Ascending aorta (tissue), 2 donors: ENCODE measurements around the gene A2ML1. TPM values are rescaled to one million over a fixed set of nuclear protein-coding genes. Genes with fewer than 3 reads are reported as not detected.

Source experiments
- DNase-seq, 2 donors: peaks; one replicate each; pipeline ENCODE4 v3.0.0-alpha.2; 2019; ENCODE audit warnings: low spot score in 2 of 2
- H3K27ac ChIP-seq, 2 donors: fragments of 200-600 bp; sonication (generic); one replicate each; pipeline ENCODE4 v1.5.1; 2016 to 2017; ENCODE audit warnings: mild to moderate bottlenecking in 1 of 2
- H3K27me3 ChIP-seq: fragments of 200-600 bp; sonication (generic); one replicate; pipeline ENCODE4 v1.5.1; 2017
- H3K36me3 ChIP-seq, 2 donors: fragments of 200-600 bp; sonication (generic); one replicate each; pipeline ENCODE4 v1.5.1; 2016
- H3K4me1 ChIP-seq, 2 donors: fragments of 200-600 bp; sonication (generic); one replicate each; pipeline ENCODE4 v1.5.1; 2016 to 2017; ENCODE audit warnings: mild to moderate bottlenecking in 1 of 2
- H3K4me3 ChIP-seq, 2 donors: fragments of 200-600 bp; sonication (generic); one replicate each; pipeline ENCODE4 v1.5.1; 2016 to 2017; ENCODE audit warnings: mild to moderate bottlenecking in 1 of 2
- H3K9me3 ChIP-seq, 2 donors: fragments of 200-600 bp; sonication (generic); one replicate each; pipeline ENCODE4 v1.5.1; 2016
- intact Hi-C: fragments of 100-400 bp; cut with DNase I; formaldehyde crosslinking; loops from one replicate; pipeline ENCODE4 v1.15.1; 2023
- total RNA-seq: library from RNA; depleted of rRNA; stranded (reverse); fragments of >200 nt; gene quantifications from one replicate; pipeline ENCODE4 v1.1.0, GENCODE V29; 2016
- TF ChIP-seq, protein P1 (sequence below), 3 experiments: fragments of 200-600 bp in 2 of 3; fragments of 450-650 bp in 1 of 3; sonication (generic) in 2 of 3; IDR thresholded peaks; one replicate each; pipeline ENCODE4 v1.5.1; 2016 to 2019; ENCODE audit warnings: antibody characterized with exemption in 3 of 3, mild to moderate bottlenecking in 1 of 3, moderate library complexity in 1 of 3

A2ML1 gene
- total RNA-seq, 1 donor from 2014 or later: not detected

DNA sequence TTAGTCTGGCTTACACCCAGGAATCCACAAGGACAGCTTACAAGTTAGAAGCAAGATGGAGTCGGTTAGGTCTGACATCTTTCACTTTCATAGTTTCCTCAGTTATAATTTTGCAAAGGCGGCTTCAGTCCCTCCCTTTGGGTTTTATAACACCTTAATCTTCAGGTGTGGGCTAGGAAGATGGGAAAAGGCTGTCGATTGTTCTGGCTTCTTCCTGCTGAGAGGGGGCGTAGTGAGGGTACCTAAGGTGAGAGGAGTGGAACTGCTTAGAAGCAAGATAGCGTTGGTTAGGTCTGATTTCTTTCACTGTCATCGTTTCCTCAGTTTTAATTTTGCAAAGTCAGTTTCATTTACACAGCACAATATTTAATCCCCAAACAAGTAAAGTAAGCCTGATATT, 10.1 kb downstream of the A2ML1 start:
- Histone ChIP-seq H3K4me1 (no peaks in the 10 kb centered on the region), H3K36me3 (no peaks in the 10 kb centered on the region), H3K9me3 (no peaks in the 10 kb centered on the region), H3K4me3 (no peak overlapping the region), H3K27ac (no peak overlapping the region), H3K27me3 (no peaks in the 10 kb centered on the region)
- TF ChIP-seq, protein P1, sequence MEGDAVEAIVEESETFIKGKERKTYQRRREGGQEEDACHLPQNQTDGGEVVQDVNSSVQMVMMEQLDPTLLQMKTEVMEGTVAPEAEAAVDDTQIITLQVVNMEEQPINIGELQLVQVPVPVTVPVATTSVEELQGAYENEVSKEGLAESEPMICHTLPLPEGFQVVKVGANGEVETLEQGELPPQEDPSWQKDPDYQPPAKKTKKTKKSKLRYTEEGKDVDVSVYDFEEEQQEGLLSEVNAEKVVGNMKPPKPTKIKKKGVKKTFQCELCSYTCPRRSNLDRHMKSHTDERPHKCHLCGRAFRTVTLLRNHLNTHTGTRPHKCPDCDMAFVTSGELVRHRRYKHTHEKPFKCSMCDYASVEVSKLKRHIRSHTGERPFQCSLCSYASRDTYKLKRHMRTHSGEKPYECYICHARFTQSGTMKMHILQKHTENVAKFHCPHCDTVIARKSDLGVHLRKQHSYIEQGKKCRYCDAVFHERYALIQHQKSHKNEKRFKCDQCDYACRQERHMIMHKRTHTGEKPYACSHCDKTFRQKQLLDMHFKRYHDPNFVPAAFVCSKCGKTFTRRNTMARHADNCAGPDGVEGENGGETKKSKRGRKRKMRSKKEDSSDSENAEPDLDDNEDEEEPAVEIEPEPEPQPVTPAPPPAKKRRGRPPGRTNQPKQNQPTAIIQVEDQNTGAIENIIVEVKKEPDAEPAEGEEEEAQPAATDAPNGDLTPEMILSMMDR (IDR thresholded peaks at IDR 0.05): no peak
- intact Hi-C loops: no loop called here
- DNase-seq: no peak

DNA sequence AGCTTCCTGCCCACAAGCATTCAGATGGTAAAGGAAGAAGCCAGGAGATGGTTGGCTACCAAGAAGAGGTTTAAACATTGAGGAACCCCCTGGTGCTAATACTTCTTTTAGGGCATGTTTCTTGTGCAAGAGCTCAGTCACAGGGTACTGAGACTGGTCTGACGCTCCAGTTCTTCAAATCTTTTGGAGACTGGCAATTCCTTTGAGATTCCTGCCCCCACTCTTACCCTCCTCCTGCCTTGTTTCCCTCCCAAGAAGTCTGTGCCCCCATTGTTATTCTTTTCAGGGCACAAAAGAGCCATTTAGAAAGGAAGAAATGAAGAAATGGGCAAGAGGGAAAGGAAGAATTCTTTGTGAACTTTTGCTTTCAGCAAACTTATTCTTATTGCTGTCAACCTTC, 11.8 kb downstream of the A2ML1 start:
- Histone ChIP-seq H3K36me3 (no peaks in the 10 kb centered on the region), H3K4me1 (no peaks in the 10 kb centered on the region), H3K4me3 (no peak overlapping the region), H3K27me3 (no peaks in the 10 kb centered on the region), H3K27ac (no peak overlapping the region), H3K9me3 (no peaks in the 10 kb centered on the region)
- no peak for DNase-seq
- intact Hi-C loops: no loop called here
- TF ChIP-seq, protein P1 (IDR thresholded peaks at IDR 0.05): no peak

DNA sequence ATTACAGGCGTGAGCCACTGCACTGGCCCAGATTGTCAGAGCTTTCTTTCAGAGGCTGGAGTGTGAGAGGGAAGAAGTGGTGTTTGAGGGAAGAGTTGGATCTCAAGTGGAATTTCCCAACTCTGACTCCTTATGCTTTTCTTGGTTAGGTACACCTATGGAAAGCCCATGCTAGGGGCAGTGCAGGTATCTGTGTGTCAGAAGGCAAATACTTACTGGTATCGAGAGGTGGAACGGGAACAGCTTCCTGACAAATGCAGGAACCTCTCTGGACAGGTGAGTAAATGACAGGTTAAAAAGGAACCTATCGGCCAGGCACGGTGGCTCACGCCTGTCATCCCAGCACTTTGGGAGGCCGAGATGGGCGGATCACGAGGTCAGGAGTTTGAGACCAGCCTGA, 14.9 kb downstream of the A2ML1 start:
- no peaks in the 10 kb centered on the region for H3K36me3 ChIP-seq
- intact Hi-C loops: no loop called here
- no peak overlapping the region for H3K4me3 ChIP-seq
- no peak overlapping the region for H3K27ac ChIP-seq
- H3K27me3 ChIP-seq: no peaks in the 10 kb centered on the region
- no peak for DNase-seq
- no peaks in the 10 kb centered on the region for H3K4me1 ChIP-seq
- H3K9me3 ChIP-seq: no peaks in the 10 kb centered on the region
- TF ChIP-seq, protein P1 (IDR thresholded peaks at IDR 0.05): no peak

DNA sequence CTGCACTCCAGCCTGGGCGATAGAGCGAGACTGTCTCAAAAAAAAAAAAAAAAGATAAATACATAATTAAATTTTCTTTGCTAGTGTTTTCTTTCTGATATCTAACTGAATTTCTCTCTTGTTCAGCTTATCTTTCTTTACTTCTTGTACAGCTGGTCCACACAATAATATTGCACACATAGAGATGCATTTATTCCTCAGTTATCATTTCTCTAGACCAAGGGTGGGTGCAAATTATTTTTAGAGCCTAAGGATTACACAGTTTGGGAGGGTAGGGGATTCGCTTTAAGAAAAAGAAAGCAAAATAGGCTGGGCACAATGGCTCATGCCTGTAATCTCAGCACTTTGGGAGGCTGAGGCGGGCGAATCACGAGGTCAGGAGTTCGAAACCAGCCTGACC, 17.9 kb downstream of the A2ML1 start:
- Histone ChIP-seq H3K36me3 (no peaks in the 10 kb centered on the region), H3K27ac (no peak overlapping the region), H3K4me3 (no peak overlapping the region), H3K27me3 (no peaks in the 10 kb centered on the region), H3K4me1 (no peaks in the 10 kb centered on the region), H3K9me3 (no peaks in the 10 kb centered on the region)
- intact Hi-C loops: no loop called here
- DNase-seq: no peak
- TF ChIP-seq, protein P1 (IDR thresholded peaks at IDR 0.05): no peak

DNA sequence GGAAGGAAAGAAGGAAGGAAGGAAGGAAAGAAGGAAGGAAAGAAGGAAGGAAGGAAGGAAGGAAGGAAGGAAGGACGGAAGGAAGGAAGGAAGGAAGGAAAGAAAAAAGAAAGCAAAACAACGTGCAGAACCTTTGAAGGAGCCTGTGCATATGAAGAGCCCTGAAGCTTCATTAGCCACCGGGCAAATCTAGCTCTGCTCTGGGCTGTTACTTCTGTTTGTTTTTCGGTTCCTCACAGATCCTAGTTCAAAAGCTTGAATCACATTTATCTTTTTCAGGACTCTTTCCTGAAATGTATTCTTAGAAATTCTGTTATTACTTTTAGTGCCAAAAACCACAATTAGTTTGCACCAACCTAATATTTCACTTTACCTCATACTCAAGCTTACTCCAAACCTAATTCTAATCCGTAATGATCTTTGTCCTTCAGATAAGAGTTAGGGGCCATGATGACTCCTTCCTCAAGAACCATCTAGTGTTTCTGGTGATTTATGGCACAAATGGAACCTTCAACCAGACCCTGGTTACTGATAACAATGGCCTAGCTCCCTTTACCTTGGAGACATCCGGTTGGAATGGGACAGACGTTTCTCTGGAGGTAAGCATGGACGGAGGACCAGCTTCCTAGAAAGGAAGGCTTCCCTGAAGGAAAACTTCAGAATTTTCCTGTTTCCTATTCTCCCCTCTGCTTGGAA, 18.7 kb downstream of the A2ML1 start:
- H3K9me3 ChIP-seq: no peaks in the 10 kb centered on the region
- TF ChIP-seq, protein P1 (IDR thresholded peaks at IDR 0.05): no peak
- no peak overlapping the region for H3K4me3 ChIP-seq
- no peaks in the 10 kb centered on the region for H3K36me3 ChIP-seq
- no peaks in the 10 kb centered on the region for H3K27me3 ChIP-seq
- H3K4me1 ChIP-seq: no peaks in the 10 kb centered on the region
- H3K27ac ChIP-seq: no peak overlapping the region
- intact Hi-C loops: no loop called here
- DNase-seq: no peak

DNA sequence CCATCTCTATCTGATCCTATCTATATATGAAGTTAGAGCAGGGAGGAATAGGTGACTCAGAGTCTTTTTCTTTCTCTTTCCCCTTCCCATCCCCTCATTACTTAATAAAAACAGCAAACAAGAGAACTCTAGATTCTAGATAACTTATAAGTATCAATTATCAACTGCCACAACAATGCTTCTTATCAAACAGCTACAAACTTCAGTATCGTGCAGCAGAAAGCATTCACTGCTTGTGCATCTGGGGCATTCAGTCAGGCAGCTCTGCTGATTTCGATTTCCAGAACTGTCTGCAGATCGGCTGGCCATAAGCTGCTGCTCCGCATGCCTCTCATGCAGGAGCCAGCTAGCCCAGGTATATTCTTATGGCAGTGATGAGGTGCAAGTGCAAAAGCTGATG, 19.4 kb downstream of the A2ML1 start:
- intact Hi-C loops: no loop called here
- H3K27me3 ChIP-seq: no peaks in the 10 kb centered on the region
- no peak for DNase-seq
- H3K4me1 ChIP-seq: no peaks in the 10 kb centered on the region
- no peak overlapping the region for H3K4me3 ChIP-seq
- H3K36me3 ChIP-seq: no peaks in the 10 kb centered on the region
- no peak overlapping the region for H3K27ac ChIP-seq
- H3K9me3 ChIP-seq: no peaks in the 10 kb centered on the region
- TF ChIP-seq, protein P1 (IDR thresholded peaks at IDR 0.05): no peak
